Muscle layer of duodenum (tissue), 2 donors: ENCODE measurements around the gene SAXO1.

Source experiments
- H3K27ac ChIP-seq: one replicate; pipeline ENCODE4 v1.7.0; 2013; ENCODE audit warnings: mild to moderate bottlenecking, low read length
- H3K27me3 ChIP-seq: one replicate; pipeline ENCODE4 v1.7.0; 2013; ENCODE audit warnings: low read depth, mild to moderate bottlenecking, control low read depth, low read length
- H3K36me3 ChIP-seq, 2 donors: one replicate each; pipeline ENCODE4 v1.7.0; 2013; ENCODE audit warnings: low read length in 2 of 2, control low read depth in 1 of 2, mild to moderate bottlenecking in 1 of 2; ENCODE audit not compliant: insufficient read depth in 2 of 2, control insufficient read depth in 1 of 2
- H3K4me1 ChIP-seq, 2 donors: one replicate each; pipeline ENCODE4 v1.7.0; 2013; ENCODE audit warnings: low read length in 2 of 2, mild to moderate bottlenecking in 2 of 2, control low read depth in 1 of 2, moderate library complexity in 1 of 2; ENCODE audit not compliant: insufficient read depth in 2 of 2, control insufficient read depth in 1 of 2
- H3K4me3 ChIP-seq, 2 donors: one replicate each; pipeline ENCODE4 v1.7.0; 2013; ENCODE audit warnings: low read length in 2 of 2, low read depth in 1 of 2, mild to moderate bottlenecking in 1 of 2
- H3K9me3 ChIP-seq, 2 donors: one replicate each; pipeline ENCODE4 v1.7.0; 2013; ENCODE audit warnings: low read length in 2 of 2, control low read depth in 1 of 2, mild to moderate bottlenecking in 1 of 2; ENCODE audit not compliant: control insufficient read depth in 1 of 2
- donor health status: healthy.

SAXO1 gene

DNA sequence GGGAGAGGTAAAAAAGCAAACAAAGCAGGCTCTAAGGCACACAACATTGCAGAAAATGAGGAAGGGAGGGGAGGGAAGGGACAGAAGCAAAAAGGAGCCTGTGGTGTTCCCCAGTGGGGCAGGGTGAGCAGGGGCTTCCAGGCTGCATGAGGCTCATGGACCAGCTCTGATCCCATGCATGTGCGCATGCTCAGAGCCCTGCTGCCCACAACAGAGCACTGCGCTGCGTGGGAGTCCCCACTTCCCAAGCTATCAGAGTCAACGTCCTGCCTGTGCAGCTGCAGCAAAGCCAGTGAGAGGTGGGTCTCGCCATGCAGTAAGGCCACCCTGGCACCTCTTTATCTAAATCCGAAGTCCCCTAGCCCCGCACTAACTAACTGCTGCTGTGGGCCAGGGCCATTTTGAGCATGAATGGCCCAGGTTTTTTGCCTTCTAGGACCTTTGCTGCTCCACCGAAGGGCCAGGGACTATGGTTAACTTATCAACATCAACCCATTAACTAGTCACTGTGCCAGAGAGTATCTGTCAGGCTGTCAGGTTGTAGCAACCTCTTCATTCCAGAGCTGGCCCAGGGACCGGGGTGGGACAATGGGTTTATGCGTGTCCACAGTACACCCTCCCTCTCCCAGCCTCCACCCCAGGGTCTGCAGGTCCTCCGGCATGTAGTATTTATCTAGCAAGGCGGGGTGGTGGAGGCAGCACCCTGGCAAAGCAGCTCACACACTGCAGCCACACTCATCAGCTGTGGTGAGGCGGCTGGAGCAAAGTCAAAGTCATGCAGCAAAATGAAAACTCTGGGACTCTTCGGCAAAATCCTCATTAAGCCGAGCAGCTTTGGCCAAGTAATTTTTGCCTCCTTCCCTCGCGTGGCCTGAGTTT, 123.6 kb downstream of the SAXO1 start:
- Histone ChIP-seq H3K27ac (no peak overlapping the region), H3K4me3 (no peak overlapping the region), H3K27me3 (no peaks in the 10 kb centered on the region), H3K9me3 (no peaks in the 10 kb centered on the region), H3K36me3 (peaks cover 0 to 25% of the 10 kb centered on the region in 2 donors), H3K4me1 (peaks cover 0 to 3% of the 10 kb centered on the region in 2 donors)

GRCh38 chr9:18907927-18908625, 124.9 kb downstream of the SAXO1 start:
- Histone ChIP-seq H3K4me1 (peaks cover 0 to 3% of the 10 kb centered on the region in 2 donors), H3K27ac (no peak overlapping the region), H3K36me3 (peaks cover 0 to 25% of the 10 kb centered on the region in 2 donors), H3K9me3 (no peaks in the 10 kb centered on the region), H3K27me3 (no peaks in the 10 kb centered on the region), H3K4me3 (no peak overlapping the region)

DNA sequence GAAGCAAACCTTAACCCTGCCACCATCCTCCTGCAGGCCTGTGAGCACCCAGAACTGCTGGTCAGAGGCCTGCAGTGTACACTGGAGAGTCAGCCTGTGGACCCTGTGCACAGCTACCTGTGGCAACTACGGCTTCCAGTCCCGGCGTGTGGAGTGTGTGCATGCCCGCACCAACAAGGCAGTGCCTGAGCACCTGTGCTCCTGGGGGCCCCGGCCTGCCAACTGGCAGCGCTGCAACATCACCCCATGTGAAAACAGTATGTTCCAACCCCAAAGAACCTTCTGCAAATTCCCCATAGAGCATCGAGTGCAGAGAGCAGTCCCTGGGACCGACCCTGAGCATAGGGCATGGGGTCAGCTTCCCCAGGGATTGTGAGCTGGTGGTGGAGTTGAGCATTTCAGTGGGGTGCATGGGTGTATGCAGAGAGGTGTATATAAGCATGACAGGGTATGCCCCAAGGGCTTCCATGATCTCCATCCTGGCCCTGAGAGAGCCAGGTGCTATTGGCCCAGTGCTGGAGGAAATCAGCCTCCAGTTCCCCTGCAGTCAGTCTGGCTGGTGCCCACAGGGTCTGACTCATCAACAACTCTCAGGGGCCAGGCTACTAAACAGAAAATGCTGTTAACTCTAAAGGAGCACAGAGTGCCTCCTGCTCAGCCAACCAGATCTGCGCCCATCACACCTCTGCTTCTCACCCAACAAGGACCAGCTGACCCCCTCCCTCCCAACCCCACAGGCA, 126.2 kb downstream of the SAXO1 start:
- no peak overlapping the region for H3K27ac ChIP-seq
- H3K4me1 ChIP-seq, result peaks cover 0 to 3% of the 10 kb centered on the region in 2 donors
- no peak overlapping the region for H3K4me3 ChIP-seq
- peaks cover 0 to 3% of the 10 kb centered on the region in 2 donors for H3K9me3 ChIP-seq
- H3K36me3 ChIP-seq, result peaks cover 0 to 27% of the 10 kb centered on the region in 2 donors
- H3K27me3 ChIP-seq, result no peaks in the 10 kb centered on the region

- H3K4me1 ChIP-seq, result peaks cover 0 to 3% of the 10 kb centered on the region in 2 donors
- H3K27ac ChIP-seq, result no peak overlapping the region
These were observed 127.0 kb downstream of the SAXO1 start for GRCh38 chr9:18905883-18906629.

DNA sequence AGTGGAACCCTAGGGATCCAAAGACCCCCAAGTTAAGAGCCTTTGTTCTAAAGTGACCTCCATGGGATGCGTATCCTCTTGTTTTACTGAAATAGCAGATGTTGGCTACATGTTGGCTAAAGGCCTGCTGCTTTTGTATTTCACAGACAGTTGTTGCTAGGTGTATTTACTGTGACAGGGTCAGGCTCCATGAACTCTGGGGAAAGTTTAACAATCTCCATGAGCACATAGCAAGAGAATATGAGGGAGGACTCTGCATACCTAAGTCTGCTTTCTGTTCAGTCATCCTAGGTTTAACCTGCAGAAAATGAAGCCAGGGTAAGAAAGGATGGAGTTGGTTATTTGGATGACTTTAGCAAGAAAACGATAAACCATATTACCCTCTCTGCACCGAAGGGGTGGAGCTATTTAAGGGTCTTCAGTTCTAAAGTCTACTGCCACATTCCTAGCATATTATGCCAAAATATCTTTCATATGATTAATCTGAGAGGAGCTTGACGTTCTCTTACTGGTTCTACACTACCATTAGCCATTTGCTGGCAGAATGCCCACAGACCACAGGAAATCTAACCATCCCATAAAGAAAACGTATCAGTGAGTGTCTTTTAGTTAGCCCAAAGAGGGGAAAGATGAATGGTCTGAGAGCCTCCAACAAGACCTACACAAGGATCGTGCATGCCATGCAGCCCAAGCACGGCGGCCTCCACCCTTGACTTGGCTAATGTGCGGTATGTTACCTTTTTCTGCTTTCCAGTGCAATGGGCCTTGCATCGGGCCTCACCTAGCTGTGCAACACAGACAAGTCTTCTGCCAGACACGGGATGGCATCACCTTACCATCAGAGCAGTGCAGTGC, 127.8 kb downstream of the SAXO1 start:
- Histone ChIP-seq H3K36me3 (peaks cover 0 to 27% of the 10 kb centered on the region in 2 donors), H3K4me1 (no peaks in the 10 kb centered on the region), H3K9me3 (peaks cover 0 to 7% of the 10 kb centered on the region in 2 donors), H3K27ac (no peak overlapping the region), H3K27me3 (no peaks in the 10 kb centered on the region), H3K4me3 (no peak overlapping the region)

More at GRCh38 chr9:18905883-18906629, 127.0 kb downstream of the SAXO1 start:
- peaks cover 0 to 27% of the 10 kb centered on the region in 2 donors for H3K36me3 ChIP-seq
- no peaks in the 10 kb centered on the region for H3K27me3 ChIP-seq
- peaks cover 0 to 7% of the 10 kb centered on the region in 2 donors for H3K9me3 ChIP-seq
- no peak overlapping the region for H3K4me3 ChIP-seq

DNA sequence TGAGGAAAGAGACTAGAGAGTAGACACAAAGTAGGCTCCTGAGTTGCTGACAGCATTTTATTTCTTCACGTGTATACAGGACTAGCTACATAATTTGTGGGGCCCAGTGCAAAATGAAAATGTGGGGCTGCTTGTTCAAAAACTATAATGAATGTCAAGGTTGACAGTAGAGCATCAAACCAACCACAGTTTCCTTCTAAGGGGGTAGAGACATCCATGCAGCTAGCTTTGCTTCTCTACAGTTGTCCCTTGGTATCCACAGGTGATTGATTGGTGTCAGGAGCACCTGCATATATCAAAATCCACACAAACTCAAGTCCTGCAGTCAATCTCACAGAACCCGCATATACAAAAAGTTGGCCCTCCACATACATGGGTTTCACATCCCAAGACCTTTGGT, 129.6 kb downstream of the SAXO1 start:
- peaks cover 0 to 7% of the 10 kb centered on the region in 2 donors for H3K9me3 ChIP-seq
- no peak overlapping the region for H3K27ac ChIP-seq
- no peak overlapping the region for H3K4me3 ChIP-seq
- H3K36me3 ChIP-seq, result peaks cover 0 to 22% of the 10 kb centered on the region in 2 donors
- no peaks in the 10 kb centered on the region for H3K27me3 ChIP-seq
- H3K4me1 ChIP-seq, result no peaks in the 10 kb centered on the region

DNA sequence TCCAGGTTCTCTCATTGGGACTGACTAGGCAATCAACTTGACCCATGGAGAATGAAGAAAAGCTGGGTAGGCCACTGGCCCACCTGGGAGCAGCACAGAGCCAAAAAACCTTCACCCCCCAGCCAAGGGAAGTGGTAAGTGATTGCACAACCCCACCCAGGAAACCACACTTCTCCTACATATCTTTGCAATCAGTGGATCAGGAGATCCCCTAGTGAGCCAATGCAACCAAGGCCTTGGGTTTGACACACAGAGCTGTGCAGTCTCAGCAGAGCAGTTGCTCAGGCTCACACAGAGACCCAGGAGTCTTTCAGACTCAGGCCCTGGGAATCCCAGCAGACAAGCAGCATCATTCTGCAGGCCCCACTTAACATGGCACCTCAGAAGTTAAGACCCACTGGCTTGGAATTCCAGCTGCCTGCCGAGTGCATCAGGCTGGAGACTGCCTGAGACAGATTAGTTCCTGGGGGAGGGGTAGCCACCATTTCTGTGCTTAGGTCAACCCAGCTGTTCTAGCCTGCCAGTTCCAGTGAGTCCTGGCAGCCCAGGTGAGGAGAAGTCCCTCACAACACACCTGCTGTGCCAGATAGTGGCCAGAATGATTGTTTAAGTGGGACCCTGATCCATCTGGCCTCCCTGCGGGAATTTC, 136.4 kb downstream of the SAXO1 start:
- no peaks in the 10 kb centered on the region for H3K27me3 ChIP-seq
- peak overlapping the region in 1 of 2 donors; percentile 7 for H3K4me3 ChIP-seq
- H3K27ac ChIP-seq, result no peak overlapping the region
- H3K9me3 ChIP-seq, result peaks cover 0 to 22% of the 10 kb centered on the region in 2 donors
- peaks cover 2 to 41% of the 10 kb centered on the region in 2 donors for H3K36me3 ChIP-seq
- H3K4me1 ChIP-seq, result no peaks in the 10 kb centered on the region

DNA sequence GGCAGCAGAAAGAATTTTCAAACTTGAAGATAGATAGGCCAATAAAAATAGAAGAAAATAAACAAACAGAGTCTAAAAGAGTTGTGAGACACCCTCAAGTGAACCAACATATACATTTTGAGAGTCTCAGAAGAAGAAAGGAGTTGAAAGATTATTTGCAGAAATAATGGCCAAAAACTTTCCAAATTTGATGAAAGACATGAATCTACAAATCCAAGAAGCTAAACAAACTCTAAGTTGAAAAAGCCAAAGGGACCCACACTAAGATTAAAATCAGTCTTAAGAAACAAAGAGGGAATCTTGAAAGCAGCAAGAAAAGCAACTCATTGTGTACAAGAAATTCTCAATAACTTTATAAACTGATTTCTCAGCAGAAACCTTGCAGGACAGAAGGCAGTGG, 137.0 kb downstream of the SAXO1 start:
- H3K4me3 ChIP-seq, result peak overlapping the region in 1 of 2 donors; percentile 7
- peaks cover 2 to 42% of the 10 kb centered on the region in 2 donors for H3K36me3 ChIP-seq
- H3K27me3 ChIP-seq, result no peaks in the 10 kb centered on the region
- no peak overlapping the region for H3K27ac ChIP-seq
- no peaks in the 10 kb centered on the region for H3K4me1 ChIP-seq
- H3K9me3 ChIP-seq, result peaks cover 0 to 18% of the 10 kb centered on the region in 2 donors

GRCh38 chr9:18893491-18893890, 139.5 kb downstream of the SAXO1 start:
- peaks cover 0 to 5% of the 10 kb centered on the region in 2 donors for H3K4me1 ChIP-seq
- H3K36me3 ChIP-seq, result peaks cover 2 to 42% of the 10 kb centered on the region in 2 donors
- H3K27ac ChIP-seq, result no peak overlapping the region

More at GRCh38 chr9:18893491-18893890, 139.5 kb downstream of the SAXO1 start:
- Histone ChIP-seq H3K9me3 (peaks cover 0 to 18% of the 10 kb centered on the region in 2 donors), H3K4me3 (no peak overlapping the region), H3K27me3 (no peaks in the 10 kb centered on the region)
